ENCODE measurements around the gene LRRC46. TPM values are rescaled to one million over a fixed set of nuclear protein-coding genes. Genes with fewer than 3 reads are reported as not detected.
A peak's percentile ranks its signal among the peaks of the same experiment; 100 is the strongest.

The LRRC46 gene
- total and polyA plus RNA-seq, 2 of the 13 experiments (the other 11 are each of a cell fraction or from before 2014, with no cell fraction given) = 0.09 TPM

DNA sequence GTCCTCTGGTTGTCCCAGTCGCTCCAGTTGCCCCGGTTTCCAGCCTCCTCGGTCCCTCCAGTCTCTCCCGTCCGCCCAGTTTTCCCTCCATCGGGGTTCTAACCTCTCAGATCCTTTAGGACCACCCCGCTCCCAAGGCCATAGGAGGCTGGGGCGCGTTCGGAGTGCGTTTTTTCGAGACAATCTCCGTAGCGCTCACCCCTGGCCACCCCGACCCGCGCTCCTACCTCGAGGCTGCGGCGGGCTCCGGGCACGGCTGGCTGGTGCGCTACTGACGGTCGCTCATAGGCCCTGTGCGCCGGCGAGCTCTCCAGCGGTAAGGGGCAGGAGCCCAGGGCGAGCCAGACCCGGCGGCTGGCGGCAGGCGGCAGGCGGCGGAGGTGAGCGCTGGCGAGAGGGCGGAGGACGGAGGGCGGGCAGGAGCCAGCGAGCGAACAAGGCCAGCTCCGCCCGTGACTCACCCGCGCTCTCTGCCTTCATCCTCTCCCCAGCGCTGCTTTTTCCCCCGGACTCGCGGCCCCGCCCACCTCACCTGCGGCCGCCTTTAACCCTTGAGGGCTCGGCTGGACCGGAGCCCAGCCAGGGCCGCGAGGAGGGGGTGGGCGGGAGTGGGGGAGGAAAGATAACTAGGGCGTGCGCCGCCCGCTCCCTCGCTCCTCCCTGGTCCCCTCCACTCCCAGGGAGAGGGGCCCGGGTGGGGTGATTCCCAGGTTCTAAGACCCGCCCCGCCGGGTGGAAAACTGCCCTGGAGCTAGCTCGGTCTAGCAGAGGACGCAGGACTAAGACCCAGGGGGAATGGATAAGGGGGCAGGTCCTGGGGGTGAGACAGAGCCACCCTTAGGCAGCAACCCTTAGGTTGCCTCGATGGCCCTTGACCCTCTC lies 19.5 kb downstream of the LRRC46 start, which contains the start of gene SP6 (continued):
- TF ChIP-seq, protein P1, sequence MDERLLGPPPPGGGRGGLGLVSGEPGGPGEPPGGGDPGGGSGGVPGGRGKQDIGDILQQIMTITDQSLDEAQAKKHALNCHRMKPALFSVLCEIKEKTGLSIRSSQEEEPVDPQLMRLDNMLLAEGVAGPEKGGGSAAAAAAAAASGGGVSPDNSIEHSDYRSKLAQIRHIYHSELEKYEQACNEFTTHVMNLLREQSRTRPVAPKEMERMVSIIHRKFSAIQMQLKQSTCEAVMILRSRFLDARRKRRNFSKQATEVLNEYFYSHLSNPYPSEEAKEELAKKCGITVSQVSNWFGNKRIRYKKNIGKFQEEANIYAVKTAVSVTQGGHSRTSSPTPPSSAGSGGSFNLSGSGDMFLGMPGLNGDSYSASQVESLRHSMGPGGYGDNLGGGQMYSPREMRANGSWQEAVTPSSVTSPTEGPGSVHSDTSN (CRISPR knock-in tag; IDR thresholded peaks at IDR 0.05) = no peak
- no peak for TF ChIP-seq ZSCAN30 (CRISPR knock-in tag; IDR thresholded peaks at IDR 0.05)
- no peak for TF ChIP-seq KLF13 (CRISPR knock-in tag; IDR thresholded peaks at IDR 0.05)
- no peak; the same call in 1 of the 2 replicates for TF ChIP-seq ZNF460 (CRISPR knock-in tag; IDR thresholded peaks at IDR 0.05; ENCODE audit: borderline replicate concordance)
- TF ChIP-seq NR2F1 (CRISPR knock-in tag; IDR thresholded peaks at IDR 0.05) = no peak
- 0 out of 2 replicates have a peak, but pooled peaks have one; percentile 45 for TF ChIP-seq REPIN1 (CRISPR knock-in tag; IDR thresholded peaks at IDR 0.05; ENCODE audit: borderline replicate concordance, low read depth)
- TF ChIP-seq, protein P2, sequence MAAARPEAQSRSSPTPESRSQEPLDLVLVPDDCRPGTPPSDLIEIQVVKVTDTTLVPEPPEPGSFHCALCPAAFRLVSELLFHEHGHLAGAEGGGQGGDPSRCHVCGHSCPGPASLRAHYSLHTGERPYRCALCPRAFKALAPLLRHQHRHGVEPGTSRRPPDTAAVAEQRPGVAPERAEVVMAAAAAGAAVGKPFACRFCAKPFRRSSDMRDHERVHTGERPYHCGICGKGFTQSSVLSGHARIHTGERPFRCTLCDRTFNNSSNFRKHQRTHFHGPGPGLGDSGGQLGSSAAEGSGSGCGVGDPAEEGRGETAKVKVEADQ (CRISPR knock-in tag; IDR thresholded peaks at IDR 0.05; ENCODE audit: borderline replicate concordance) = no peak; the same call in 1 of the 2 replicates
- TF ChIP-seq TBX3 (IDR thresholded peaks at IDR 0.05; ENCODE audit: borderline replicate concordance) = no peak
- peak; percentile 76 for TF ChIP-seq RAD21 (CRISPR knock-in tag; IDR thresholded peaks at IDR 0.05)
- no peak for TF ChIP-seq ZNF891 (CRISPR knock-in tag; IDR thresholded peaks at IDR 0.05)
- no peak for TF ChIP-seq ZNF143 (CRISPR knock-in tag; IDR thresholded peaks at IDR 0.05)
- TF ChIP-seq GTF3A (CRISPR knock-in tag; conservative IDR thresholded peaks at IDR 0.05) = peak; percentile 51
- peak; percentile 92 for TF ChIP-seq FOSL2 (CRISPR knock-in tag; IDR thresholded peaks at IDR 0.05)
- no peak for TF ChIP-seq ZNF44 (CRISPR knock-in tag; IDR thresholded peaks at IDR 0.05)
- TF ChIP-seq ZNF101 (CRISPR knock-in tag; IDR thresholded peaks at IDR 0.05; ENCODE audit: borderline replicate concordance, low read depth) = no peak
- TF ChIP-seq, protein P3, sequence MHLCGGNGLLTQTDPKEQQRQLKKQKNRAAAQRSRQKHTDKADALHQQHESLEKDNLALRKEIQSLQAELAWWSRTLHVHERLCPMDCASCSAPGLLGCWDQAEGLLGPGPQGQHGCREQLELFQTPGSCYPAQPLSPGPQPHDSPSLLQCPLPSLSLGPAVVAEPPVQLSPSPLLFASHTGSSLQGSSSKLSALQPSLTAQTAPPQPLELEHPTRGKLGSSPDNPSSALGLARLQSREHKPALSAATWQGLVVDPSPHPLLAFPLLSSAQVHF (CRISPR knock-in tag; IDR thresholded peaks at IDR 0.05) = no peak
- TF ChIP-seq, protein P4, sequence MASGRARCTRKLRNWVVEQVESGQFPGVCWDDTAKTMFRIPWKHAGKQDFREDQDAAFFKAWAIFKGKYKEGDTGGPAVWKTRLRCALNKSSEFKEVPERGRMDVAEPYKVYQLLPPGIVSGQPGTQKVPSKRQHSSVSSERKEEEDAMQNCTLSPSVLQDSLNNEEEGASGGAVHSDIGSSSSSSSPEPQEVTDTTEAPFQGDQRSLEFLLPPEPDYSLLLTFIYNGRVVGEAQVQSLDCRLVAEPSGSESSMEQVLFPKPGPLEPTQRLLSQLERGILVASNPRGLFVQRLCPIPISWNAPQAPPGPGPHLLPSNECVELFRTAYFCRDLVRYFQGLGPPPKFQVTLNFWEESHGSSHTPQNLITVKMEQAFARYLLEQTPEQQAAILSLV (CRISPR knock-in tag; IDR thresholded peaks at IDR 0.05; ENCODE audit: borderline replicate concordance) = peak; percentile 69; the same call in 1 of the 2 replicates
- TF ChIP-seq, protein P5, sequence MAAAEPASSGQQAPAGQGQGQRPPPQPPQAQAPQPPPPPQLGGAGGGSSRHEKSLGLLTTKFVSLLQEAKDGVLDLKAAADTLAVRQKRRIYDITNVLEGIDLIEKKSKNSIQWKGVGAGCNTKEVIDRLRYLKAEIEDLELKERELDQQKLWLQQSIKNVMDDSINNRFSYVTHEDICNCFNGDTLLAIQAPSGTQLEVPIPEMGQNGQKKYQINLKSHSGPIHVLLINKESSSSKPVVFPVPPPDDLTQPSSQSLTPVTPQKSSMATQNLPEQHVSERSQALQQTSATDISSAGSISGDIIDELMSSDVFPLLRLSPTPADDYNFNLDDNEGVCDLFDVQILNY (CRISPR knock-in tag; conservative IDR thresholded peaks at IDR 0.05) = no peak
- TF ChIP-seq, protein P6, sequence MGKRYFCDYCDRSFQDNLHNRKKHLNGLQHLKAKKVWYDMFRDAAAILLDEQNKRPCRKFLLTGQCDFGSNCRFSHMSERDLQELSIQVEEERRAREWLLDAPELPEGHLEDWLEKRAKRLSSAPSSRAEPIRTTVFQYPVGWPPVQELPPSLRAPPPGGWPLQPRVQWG (CRISPR knock-in tag; IDR thresholded peaks at IDR 0.05; ENCODE audit: borderline replicate concordance, low read depth) = no peak
- TF ChIP-seq CBFB (CRISPR knock-in tag; IDR thresholded peaks at IDR 0.05) = no peak; the same call in 1 of the 2 replicates
- TF ChIP-seq, protein P7, sequence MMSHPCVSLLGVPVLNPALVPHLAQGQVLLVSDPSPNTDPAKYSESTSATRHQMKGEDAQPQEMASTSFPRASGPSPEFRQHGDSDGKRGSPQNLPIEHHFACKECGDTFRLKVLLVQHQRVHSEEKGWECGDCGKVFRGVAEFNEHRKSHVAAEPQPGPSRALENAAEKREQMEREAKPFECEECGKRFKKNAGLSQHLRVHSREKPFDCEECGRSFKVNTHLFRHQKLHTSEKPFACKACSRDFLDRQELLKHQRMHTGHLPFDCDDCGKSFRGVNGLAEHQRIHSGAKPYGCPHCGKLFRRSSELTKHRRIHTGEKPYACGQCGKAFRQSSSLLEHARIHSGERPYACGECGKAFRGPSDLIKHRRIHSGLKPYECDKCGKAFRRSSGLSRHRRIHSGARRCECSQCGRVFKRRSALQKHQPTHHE (CRISPR knock-in tag; IDR thresholded peaks at IDR 0.05; ENCODE audit: borderline replicate concordance) = peak; percentile 56
- no peak for TF ChIP-seq ZNF737 (CRISPR knock-in tag; IDR thresholded peaks at IDR 0.05; ENCODE audit: borderline replicate concordance)

Measured in HepG2 (cell line).